GM21423 (cell line): Measurements from ENCODE around the gene GAMT.
"Not testable (repeated sequence)": the region's sequence is repeated elsewhere in the genome, so short reads cannot be mapped to it uniquely, and the experiment has no call there.

Experiments
- ATAC-seq: cut with Tn5 transposase; IDR thresholded peaks from one replicate; pipeline ENCODE4 v1.9.1; 2021; ENCODE audit warnings: mild to moderate bottlenecking, moderate library complexity; ENCODE audit not compliant: unreplicated experiment

GAMT gene

DNA sequence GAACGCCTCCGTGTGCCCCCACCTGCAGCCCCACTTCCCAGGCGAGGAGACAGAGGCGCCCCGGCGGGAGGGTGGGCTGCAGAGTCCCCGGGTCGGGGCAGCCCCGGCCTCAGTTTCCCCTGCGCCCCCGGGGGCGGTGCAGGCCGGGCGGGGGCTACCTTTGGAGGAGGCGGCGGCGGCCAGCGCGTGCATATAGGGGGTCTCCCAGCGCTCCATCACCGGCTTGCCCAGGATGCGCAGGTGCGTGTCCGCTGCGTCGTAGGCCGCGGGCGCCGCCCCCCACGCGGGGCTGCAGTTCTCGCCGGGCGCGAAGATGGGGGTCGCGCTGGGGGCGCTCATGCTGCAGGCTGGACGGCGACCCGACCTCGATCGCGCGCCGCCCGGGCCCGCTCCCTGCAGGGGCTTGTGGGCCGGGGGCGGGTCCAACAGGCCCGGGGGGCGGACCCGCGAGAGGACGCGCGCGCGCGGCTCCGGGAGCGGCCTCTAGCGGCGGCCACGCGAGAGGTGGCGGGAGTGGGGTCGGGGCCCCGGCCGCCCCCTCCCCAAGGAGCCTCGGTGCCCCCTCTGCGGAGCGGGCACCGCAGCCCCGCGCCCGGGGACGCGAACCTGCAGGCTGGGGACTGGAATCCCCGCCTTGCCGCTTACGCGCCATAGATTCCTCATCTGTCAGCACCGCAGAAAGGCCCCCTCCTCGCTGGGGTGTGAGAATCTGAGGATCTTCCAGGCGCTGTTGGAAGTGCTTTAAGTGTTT, at the start of gene GAMT:
TSS of gene GAMT (minus strand) at position 405 of the 751 bp plus-strand sequence. CDS start at position 339, 66 bp downstream.
- peak; percentile 53 for ATAC-seq

GRCh38 chr19:1449467-1450442, 48.4 kb upstream of the GAMT start, which contains the start of gene APC2:
Gene APC2 (plus strand): TSS chr19:1450121. CDS start chr19:1453002, 2,881 bp downstream.
- ATAC-seq, result no peak

- no peak for ATAC-seq
These were observed 46.6 kb upstream of the GAMT start for GRCh38 chr19:1447944-1448343.

- ATAC-seq, result no peak
These were observed 46.2 kb upstream of the GAMT start for GRCh38 chr19:1447504-1447903.

- ATAC-seq, result no peak
These were observed 45.6 kb upstream of the GAMT start for GRCh38 chr19:1446713-1447481.

- ATAC-seq, result no peak
These were observed 44.8 kb upstream of the GAMT start for GRCh38 chr19:1445932-1446712.

DNA sequence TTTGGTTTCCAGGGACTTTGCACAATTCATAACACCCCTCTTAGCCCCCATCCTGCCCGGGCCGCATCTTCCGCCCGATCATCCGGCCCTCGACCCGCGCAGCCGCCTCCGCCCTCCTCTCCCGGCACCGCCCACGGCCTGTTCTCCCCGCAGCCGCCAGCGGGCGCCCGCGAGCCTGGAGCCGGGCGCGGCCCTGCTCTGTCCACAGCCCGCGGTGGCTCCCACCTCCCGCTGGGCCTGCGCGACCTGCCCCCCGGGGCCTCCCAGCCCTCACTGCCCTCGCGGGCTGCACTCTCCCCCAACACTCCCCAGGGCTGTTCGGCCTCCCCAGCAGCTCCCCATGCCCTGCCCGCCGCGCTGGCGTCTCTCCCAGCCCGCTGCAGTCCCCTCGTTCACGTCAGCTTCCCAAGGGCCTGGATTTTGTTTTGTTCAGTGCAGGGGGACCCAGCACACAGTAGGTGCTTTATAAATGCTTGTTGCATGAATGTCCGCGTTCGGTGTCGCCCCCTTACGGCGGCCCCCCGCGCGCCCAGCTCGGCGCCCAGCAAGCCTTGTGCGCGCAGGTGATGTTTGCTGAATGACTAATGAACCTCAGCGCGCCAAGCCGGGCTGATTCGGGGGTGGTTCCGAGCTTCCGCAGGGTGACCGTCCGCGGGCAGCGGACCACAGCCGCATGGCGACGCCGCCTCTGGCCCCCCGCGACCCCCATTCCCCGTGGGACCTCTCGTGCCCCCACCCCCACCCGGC, 44.0 kb upstream of the GAMT start:
- ATAC-seq, result peak; percentile 74

DNA sequence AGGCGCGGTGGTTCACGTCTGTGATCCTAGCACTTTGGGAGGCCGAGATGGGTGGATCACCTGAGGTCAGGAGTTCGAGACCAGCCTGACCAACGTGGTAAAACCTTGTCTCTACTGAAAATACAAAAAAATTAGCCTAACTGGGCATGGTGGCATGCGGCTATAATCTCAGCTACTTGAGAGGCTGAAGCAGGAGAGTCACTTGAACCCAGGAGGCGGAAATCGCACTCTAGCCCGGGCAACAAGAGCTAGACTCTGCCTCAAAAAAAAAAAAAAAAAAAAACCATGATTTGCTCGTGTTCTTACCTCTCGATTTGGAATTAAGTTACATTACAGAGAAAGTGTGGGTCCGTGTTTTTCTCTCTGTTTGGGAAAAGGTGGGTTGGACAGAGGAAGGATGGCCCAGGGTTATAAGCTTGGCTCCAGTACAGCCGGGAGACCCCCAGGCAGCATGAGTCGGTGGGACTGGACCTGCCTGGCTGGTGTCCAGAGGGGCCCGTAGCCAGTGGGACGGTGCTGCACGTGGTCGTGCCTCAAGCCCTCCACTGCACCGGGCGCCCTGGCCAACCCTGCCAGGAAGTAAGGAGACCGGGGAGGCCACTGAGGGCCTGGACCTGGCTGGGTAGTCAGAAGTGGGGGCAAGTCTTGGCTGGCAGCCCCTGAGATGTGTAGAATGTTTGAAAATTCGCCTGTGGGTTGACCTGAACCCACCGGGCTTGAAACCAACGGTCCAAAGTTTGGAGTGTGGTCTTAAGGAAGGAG, 40.5 kb upstream of the GAMT start:
- ATAC-seq, result no peak

DNA sequence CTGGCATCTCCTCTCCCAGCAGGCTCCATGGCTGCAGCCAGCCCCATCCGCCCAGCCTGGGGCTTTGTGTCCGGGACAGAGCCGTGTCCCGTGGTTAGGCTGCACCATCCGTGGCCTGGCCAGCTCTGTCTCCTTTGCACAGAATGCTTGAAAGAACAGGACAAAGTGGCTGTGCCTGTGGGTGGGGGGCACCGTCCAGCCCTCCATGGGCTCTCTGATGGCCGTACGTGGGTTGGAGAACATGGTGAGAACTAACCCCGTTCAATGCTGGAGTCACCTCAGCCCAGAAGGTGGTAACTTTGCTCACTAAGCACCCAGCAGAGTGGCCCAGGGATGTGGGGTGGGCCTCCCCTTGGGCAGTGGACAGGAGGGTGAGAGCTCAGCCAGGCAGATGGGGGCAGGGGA, 39.7 kb upstream of the GAMT start:
- ATAC-seq, result no peak

DNA sequence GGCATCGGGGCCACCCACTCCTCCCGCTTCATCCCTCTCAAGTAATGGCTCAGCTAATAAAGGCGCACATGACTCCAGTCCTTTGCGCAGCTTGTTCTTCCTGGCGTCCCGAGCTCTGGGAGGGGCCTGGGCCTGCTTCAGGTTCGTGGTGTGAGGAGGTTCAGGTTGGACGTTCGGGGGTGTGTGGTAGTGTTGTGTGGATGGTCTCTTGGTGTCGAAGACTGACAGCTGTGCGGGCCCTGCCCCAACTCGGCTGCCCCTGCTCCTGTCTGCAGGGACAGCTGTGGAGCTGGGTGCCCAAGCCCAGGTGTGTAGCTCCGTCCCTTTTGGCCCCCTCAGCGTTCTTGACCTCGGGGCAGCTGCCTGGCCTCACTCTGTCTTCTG, 39.1 kb upstream of the GAMT start:
- ATAC-seq, result no peak

DNA sequence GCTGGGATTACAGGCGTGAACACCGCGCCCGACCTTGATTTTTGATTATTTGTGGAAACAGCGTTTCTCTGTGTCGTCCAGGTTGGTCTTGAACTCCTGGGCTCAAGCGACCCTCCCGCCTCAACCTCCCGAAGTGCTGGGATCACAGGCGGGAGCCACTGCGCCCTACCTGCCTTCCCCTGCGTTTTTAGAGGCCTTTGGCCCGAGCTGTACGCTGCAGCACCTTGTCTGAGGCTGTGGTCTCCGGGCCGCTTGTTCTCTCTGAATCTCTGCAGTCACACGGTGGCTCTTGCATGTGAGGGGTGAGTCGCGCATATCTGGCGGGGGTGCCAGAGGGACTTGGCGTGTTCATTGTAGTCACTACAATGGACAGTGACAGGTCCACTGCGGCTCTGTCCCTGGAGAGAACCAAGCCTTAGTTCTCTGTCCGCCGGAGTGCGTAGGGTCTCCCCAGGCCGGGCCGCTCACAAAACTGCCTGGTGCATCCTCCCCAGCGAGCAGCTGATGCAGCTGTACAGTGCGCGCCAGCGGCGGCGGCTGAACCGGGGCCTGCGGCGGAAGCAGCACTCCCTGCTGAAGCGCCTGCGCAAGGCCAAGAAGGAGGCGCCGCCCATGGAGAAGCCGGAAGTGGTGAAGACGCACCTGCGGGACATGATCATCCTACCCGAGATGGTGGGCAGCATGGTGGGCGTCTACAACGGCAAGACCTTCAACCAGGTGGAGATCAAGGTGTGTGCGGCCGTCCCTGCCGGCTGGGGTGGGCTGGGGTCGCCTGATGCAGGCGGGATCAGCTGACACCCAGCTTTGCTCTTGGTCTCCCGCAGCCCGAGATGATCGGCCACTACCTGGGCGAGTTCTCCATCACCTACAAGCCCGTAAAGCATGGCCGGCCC, 38.4 kb upstream of the GAMT start:
- not testable (repeated sequence) for ATAC-seq

GRCh38 chr19:1438933-1439354, 37.6 kb upstream of the GAMT start:
- ATAC-seq, result no peak

GRCh38 chr19:1438035-1438932, 36.9 kb upstream of the GAMT start, which contains the start of gene RPS15:
Gene RPS15 (plus strand): TSS chr19:1438396. CDS start chr19:1438426, 30 bp downstream.
- ATAC-seq, result peak; percentile 86

DNA sequence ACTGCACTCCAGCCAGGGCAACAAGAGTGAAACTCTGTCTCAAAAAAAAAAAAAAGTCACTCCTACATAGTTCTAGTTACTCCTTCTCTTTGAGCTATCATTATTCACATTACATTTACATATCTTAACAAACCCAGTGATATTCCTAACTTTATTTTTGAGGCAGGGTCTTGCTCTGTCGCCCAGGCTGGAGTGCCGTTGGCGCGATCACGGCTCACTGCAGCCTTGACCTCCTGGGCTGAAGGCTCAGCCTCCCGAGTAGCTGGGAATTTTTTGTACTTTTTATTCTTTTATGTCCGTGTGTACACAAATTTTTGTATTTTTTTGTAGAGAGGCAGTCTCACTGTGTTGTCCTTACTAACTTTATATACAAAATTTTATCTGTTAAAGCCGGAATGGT, 36.3 kb upstream of the GAMT start:
- ATAC-seq, result no peak

DNA sequence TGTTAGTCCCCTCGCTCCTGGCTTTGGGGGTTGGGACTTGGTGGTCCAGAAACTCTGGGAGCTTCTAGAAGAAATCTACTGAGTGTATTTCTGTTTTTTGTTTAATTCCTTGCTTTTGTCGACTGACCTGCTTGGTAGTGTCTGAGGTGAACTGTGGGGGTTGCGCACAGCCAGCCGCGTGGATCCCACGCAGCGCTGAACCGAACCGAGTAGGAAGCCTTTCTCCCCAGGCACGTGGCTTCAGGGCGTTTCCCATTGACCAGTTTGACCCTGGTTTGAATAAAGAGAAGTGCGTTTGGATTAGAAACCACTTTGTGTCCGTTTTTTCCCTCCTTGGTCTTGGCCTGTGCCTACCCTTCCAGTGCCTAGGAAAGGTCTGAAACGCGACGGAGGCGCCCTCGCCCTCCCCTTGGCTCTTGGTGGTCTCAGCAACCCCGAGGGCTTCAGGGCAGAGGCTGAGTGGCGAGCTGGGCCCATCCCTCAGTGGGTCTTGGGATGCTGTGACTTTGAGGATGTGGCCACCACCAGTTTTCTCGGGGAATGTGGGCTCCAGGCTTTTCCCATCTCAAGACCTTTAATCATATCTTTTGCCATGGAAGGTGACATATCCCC, 34.1 kb upstream of the GAMT start:
- no peak for ATAC-seq

DNA sequence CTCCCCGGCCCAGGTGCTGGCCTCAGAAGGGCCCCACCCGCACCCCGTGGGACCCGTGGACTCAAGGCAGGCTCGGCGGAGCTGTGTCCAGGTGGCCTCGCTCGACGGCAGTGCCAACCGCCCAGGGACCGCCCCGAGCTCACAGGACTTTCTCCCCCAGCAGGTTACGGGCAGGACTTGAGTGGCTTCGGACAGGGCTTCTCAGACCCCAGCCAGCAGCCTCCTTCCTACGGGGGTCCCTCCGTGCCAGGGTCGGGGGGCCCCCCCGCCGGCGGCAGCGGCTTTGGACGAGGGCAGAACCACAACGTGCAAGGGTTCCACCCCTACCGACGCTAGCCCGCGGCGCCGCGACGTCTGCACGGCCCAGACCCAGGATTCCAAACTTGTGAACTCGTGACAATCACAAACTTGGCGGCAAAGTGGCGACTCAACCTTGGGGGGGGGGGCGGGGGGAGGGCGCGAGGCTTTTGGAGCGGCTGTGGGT, 33.3 kb upstream of the GAMT start:
- ATAC-seq, result no peak
